PC-3 (cell line): ENCODE data around the gene SLC38A6.

Experiments used
- EZH2 ChIP-seq: fragments of 300-600 bp; sonication (generic); IDR thresholded peaks from one replicate; pipeline ENCODE4 v1.6.1; 2017; ENCODE audit warnings: antibody characterized with exemption, mild to moderate bottlenecking, low read length; ENCODE audit not compliant: unreplicated experiment
- EZH2phosphoT487 ChIP-seq: fragments of 300-600 bp; sonication (generic); IDR thresholded peaks from 2 replicates; pipeline ENCODE4 v1.6.1; 2018; ENCODE audit warnings: mild to moderate bottlenecking, antibody characterized with exemption, low read length, borderline replicate concordance

DNA sequence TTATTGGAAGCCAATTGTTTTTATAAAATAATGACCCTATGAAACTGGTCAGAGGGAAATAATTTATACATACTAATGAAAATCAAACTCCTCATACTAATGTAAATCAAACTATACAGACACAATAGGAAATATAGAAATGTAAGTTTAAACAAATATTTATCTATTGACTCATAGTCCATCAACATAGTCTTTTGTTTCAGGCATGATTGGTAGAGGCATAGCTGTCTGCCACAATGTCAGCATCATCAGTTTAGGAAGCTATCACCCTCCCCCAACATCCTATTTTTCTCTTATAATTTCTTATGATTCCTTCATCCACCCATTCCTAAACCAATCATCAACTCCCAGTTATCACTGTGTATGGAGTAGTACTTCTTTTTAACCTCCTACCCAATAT is 117.7 kb downstream of the SLC38A6 start:
- TF ChIP-seq EZH2phosphoT487 = no peak
- TF ChIP-seq EZH2 = no peak
